T47D (cell line): ENCODE data around the gene B3GNT2.
A peak's percentile ranks its signal among the peaks of the same experiment; 100 is the strongest.
"Not testable (repeated sequence)": the region's sequence is repeated elsewhere in the genome, so short reads cannot be mapped to it uniquely, and the experiment has no call there.

Experiments
- DNase-seq, 2 experiments: peaks; one replicate each; pipeline versions ENCODE4 v3.0.0 to v3.0.0-alpha.2; 2011 to 2012; ENCODE audit warnings: low read depth in 1 of 2, low spot score in 1 of 2
- JUND ChIP-seq: IDR thresholded peaks from 2 replicates; pipeline ENCODE4 v1.6.1; 2012; ENCODE audit warnings: low read depth
- in situ Hi-C: cut with HindIII; loops from 2 replicates; pipeline ENCODE4 v1.10.0; 2016; ENCODE audit warnings: low sequenced_read_pairs, low pct_unique_long_range_greater_than_20kb

The B3GNT2 gene

DNA sequence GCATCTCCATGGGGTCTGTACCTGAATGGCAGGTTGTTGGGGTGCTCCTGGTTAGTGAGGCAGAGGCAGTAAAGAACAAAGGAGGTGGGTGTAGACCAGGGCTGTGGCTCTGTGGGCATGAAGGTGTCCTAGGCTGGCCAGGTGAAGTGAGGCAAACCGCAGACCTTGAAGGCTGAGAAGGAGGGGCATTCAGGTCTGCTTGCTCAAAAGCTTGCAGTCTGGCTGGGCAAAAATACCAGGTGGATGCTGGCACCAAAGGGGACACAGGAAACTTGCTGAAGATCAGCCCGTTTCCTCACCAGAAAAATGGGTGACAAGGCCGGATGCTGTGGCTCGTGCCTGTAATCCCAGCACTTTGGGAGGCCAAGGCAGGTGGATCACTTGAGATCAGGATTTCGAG, 6.7 kb upstream of the B3GNT2 start:
- in situ Hi-C loops, result no loop called here
- TF ChIP-seq JUND, result no peak
- no peak for DNase-seq

DNA sequence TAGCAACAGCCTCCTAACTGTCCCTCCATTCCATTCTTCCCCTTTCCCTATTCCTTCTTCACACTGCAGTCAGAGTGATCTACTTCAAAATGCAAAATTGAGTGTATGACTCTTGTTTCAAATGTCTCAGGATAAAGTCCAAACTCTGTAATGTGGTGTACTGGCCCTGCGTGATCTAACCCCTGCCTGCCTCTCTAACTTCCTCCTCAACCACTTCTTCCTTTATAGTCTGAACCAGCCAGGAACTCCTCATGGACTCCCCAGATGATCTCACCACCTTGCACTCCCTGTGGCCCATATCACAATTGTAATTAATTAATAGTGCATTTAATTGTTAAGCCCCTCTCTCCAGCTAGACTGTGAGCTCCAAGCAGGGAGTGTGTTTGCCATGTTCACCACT, 3.1 kb upstream of the B3GNT2 start:
- TF ChIP-seq JUND, result no peak
- in situ Hi-C loops, result no loop called here
- no peak for DNase-seq

DNA sequence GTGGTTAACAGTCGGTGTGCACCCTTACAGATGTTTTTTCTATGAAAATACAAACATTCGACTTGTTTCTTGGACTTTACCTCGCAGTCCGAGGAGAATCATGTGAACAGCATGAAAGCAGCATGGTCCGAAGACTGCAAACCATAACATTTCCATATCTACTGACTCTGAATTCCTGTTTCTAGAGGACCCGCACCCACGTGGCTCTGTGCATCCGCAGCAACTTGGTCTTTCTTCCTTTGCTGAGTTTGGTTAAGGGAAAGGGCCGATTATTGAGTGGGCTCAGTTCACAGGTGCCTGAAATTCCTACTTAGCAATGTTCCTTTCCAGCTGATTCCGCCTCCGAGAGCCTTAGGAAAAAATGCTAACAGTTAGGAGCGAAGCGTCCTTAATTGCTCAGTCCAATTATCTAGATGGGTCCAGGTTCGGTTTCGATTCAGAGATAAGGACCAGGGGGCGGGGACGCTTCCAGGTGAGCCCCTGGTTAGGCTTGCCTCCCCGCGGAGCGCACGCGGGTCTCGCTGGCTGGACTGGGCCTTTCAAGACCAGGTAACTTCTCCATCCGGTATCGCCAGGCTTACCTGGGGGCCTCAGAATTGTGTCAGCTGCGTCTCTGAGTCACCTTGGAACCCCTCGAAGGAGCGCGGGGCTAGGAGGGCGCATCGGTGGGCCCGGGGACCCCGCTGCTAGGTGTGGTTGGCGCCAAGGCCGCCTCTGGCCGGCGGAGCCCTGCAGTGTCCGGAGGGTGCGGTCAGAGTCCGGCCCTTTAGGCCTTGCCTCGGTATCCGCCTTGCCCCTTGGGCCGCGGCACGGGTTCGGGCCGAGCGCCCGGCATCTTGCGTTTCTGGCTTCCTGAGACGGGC, 1.1 kb upstream of the B3GNT2 start:
- no peak for TF ChIP-seq JUND
- in situ Hi-C loops, result no loop called here
- DNase-seq, result no peak

DNA sequence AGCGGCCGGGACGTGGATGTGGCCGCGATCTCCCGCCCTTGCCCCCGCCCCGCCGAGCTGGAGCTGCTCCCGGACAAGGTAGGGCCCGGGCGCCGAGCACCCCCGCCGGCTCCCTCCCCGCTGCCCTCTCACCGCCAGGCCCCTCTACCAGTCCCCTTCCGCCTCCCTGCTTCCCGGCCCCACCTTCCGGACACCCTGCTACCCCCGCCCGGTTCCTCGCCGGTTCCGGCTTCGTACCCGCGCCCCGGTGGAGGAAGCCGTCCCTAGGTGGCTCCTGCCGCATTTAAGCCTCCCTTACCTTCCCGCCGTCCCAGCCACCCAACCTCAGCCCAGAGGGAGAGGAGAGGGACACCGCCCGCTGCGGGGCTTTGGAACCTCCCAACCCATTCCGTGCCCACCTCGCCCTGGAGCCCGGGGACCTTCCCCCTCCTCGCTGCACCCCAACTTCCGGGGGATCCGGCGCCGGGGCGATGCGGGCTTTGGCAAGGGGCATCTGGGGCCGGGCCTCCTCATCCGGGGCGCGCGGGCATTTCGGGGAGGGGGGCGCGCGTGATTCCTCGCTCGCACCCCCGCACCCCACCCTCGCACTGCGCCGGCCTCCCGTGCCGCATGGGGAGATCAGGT, 475 bp downstream of the B3GNT2 start:
- peak; percentile 27 to 38 for DNase-seq
- in situ Hi-C loops, result no loop called here
- TF ChIP-seq JUND, result no peak

DNA sequence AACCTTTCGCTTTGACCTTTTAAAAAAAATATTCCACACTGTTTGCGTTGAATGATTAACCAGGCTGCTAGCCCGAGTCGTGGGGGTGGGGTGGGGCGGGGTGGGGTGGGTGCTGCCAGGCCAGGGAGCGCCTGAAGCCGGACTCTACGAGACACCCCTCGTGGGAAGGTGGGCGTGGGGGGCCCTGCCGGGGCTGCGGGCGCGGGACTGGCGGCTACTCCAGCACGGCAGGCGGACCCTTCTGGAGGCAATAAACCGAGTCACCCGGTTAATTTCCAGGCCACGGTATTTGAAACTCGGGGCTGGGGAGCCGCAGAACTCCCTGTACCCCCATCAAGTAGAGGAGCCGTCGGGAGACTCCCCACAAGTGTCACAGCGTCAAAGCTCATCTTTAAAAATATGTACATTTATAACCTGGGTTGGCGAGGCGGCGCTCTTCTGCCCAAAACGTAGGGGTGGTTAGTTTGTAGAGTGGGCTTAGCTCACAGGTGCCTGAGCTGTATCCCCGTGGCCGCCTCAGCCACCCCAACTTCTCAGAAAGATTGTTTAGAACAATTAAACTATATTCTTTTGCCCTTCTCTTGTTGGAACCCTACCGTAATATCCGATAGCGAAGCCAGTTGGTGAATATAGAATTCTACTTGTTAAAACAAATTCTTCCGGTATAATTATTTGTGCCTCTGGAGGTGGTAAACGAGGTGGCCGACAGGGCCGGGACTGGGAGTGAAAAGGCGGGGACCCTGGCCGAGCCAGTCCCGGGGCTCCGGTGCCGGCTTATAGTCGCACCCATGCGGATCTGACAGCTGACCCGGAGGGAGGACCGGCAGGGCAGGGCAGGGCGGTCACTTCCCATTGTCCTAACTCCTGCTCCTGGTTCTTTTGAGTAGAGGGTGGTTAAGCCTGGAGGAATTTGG, 1.4 kb downstream of the B3GNT2 start:
- DNase-seq, result no peak
- in situ Hi-C loops, result no loop called here
- TF ChIP-seq JUND, result no peak

DNA sequence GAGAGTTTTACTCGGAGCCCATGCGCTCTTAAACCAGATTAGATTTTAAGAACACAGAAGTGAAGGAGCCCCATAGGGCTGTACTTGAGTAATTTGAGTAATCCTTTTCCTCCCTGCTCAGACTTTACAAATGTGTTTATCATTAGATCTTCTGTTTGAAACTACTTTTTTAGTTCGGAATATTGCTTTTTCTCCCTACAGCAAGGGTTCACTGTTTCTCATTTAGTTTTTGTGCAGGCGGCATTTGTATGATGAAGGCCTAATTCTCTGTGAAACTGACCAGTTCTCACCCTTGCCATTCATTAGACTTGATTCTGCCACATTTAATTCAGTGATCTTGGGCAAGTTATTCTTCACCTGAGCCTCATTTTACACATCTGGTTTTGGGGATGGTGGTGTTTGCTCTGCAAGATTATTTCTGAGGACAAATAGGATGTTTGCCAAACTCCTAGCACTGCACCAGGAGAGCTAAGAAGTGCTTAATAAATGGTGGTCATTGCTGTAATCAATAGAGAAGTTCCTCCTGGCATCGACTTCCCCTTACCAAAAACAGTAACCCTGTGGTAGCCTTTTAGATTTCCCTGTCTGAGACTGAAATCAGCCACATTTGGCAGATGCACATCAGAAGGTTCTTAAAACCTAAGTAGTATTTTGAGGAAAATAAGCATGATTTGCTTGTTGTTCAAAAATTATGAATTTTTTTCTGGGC, 2.2 kb downstream of the B3GNT2 start:
- no peak for TF ChIP-seq JUND
- DNase-seq, result no peak
- in situ Hi-C loops, result no loop called here

DNA sequence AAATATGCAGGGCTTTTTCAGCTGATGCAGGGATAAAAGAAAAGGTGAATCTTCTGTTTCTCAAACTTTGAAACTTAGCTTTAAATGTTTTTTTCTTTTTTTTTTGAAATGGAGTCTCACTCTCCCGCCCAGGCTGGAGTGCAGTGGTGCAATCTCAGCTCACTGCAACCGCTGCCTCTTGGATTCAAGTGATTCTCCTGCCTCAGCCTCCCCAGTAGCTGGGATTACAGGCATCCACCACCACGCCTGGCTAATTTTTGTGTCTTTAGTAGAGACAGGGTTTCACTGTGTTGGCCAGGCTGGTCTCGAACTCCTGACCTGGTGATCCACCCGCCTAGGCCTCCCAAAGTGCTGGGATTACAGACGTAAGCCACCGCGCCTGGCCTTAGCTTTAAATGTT, 2.9 kb downstream of the B3GNT2 start:
- in situ Hi-C loops, DNase-seq: not testable (repeated sequence)

DNA sequence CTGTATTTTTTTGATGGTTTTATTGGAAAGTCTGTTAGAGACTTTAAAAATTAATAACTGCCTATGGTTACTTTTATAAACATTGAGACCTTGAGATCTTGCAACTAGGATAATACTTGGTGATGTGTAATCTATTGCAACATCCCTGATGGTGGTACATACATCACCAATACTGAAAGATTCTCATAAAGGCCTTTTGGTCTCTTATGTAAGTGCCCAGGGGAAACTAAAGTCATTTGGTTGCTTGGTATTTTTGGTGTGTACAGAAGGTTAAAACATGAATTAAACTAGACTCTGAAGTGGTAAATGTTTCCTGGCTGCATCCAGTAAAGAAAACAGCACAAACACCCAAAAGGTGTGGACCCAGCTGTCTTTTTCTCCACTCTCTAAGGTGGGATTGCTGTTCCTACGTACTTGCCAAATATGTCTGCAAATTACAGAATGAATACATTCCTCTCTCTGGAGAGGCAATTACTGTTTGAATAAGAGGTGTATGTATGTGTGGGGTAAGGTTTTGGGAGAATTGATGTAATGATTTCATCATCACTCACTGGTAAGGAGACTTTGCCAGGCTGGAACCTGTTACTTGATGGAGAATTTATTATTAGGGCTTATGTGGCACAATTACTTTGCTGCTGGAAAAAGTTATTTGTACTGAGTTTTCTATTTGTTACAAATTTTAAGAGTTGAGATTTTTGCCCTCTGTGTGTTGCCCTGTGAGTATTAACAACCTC, 3.6 kb downstream of the B3GNT2 start:
- TF ChIP-seq JUND, result no peak
- DNase-seq, result no peak
- in situ Hi-C loops, result no loop called here

DNA sequence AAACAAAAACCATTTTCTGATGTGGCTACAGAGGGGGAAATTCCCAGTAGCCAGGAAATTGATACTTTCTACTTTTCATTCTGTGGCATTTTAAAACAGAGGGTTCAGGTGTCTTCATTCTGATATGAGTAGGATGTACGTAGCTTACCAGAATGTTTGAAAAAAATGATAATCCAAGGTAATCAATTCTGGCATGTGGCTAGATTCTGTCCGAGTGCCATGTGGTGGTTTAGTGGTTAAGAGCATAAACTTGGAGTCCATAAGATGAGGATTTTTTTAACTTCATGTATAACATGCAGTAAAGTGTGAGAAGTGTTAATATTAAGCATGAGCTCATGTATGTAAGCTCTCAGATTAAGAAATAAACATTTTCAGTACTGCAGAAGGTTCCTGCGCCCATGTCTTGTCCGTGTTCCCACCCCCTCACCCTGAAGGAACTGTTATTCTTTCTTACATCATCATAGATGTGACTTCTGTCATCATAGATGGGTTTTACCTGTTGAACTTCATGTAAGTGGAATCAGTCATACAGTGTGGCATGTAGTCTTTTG, 4.5 kb downstream of the B3GNT2 start:
- TF ChIP-seq JUND, result no peak
- in situ Hi-C loops, result no loop called here
- no peak for DNase-seq

DNA sequence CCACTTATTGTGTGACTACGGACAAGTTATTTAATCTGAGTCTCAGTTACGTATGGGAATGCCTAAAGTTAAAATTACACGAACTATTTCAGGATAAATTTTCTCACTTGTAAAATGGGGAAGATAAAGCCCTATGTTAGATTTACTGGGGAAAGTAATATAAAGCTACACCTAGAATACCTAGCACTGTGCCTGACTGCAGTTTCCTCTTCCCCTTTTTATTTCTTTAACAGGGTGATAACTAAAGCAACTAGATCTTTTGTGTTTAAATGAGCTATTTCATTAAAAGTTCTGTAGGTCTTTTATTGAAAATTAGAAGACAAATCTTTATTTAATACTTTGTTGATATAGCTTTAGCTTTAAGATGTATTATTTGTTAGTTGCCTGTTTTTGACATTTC, 5.0 kb downstream of the B3GNT2 start:
- no peak for DNase-seq
- TF ChIP-seq JUND, result no peak
- in situ Hi-C loops, result no loop called here

DNA sequence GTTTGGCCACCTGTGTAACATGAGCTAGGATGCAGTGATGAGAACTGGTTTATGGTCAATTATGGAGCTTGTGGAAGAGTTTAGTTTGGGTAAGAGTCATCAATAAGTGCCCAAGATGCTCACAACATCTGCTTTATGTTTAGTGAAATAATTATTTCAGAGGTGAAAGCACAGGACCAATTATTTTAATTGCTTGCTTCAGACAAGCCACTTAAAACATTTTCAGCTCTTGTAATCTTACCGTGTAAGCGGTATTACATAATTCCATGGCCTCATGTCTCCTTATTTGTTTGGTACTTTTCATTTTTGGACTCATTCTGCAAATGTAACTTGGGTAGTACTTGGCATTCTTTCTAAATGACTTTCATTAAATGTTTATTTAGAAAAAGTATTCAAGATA, 5.4 kb downstream of the B3GNT2 start:
- no peak for DNase-seq
- in situ Hi-C loops, result no loop called here
- TF ChIP-seq JUND, result no peak
